ENCODE results near the gene GPR108. TPM values are rescaled to one million over a fixed set of nuclear protein-coding genes. Genes with fewer than 3 reads are reported as not detected.

Gene GPR108
- total and polyA plus RNA-seq, 10 donors, result 35.4 to 102 (median 61.9) TPM

DNA sequence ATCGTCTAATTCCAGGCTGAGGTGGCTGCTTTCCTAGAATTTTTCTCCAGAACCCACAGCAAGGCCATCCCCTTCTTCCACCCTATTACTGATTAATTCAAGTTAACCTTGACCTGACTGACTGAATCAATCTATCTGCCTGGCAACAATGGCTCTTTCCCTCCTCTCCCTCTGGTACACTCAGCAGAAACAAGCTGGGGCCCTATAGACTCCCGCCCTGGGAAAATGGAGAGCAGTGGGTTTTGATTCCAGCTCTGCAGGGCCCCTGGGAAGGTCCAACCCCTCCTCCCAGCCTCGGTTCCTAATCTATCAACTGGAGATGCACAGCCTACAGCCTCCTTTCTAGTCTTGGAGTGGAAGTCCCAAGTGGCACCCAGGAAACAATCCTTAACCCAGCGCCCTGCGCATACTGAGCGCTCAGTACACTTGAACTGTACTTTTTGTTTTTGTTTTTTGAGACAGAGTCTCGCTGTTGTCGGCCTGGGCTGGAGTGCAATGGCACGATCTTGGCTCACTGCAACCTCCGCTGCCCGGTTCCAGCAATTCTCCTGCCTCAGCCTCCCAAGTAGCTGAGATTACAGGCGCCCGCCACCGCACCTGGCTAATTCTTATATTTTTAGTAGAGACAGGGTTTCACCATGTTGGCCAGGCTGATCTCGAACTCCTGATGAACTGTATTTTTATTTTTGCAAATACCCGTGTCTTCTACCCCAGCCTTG, 11.7 kb downstream of the GPR108 start:
- WGBS, 5 donors, result 89 to 94% (median 91%) methylated on average over 16 of the region's 16 CpGs
- Histone ChIP-seq H3K27ac (no peak overlapping the region), H3K4me3 (no peak overlapping the region), H3K27me3 (replicated peaks in 1 of 7) (no peaks in the 10 kb centered on the region), H3K36me3 (peaks cover 0 to 13% (median 2%) of the 10 kb centered on the region in 6 donors), H3K4me1 (peaks cover 8 to 80% (median 55%) of the 10 kb centered on the region in 6 donors), H3K9me3 (no peaks in the 10 kb centered on the region)
- intact Hi-C loops (cut with DNase I; ENCODE audit: low total_unique reads), result loop anchor here (10.0 kb wide), 1 partner anchor 81 kb away; no protein-coding TSS in a partner anchor
- DNase-seq, result no peak
- TF ChIP-seq POLR2AphosphoS5 (IDR thresholded peaks at IDR 0.05), result no peak
- no peak for TF ChIP-seq POLR2A (IDR thresholded peaks at IDR 0.05)
- TF ChIP-seq, protein P1, sequence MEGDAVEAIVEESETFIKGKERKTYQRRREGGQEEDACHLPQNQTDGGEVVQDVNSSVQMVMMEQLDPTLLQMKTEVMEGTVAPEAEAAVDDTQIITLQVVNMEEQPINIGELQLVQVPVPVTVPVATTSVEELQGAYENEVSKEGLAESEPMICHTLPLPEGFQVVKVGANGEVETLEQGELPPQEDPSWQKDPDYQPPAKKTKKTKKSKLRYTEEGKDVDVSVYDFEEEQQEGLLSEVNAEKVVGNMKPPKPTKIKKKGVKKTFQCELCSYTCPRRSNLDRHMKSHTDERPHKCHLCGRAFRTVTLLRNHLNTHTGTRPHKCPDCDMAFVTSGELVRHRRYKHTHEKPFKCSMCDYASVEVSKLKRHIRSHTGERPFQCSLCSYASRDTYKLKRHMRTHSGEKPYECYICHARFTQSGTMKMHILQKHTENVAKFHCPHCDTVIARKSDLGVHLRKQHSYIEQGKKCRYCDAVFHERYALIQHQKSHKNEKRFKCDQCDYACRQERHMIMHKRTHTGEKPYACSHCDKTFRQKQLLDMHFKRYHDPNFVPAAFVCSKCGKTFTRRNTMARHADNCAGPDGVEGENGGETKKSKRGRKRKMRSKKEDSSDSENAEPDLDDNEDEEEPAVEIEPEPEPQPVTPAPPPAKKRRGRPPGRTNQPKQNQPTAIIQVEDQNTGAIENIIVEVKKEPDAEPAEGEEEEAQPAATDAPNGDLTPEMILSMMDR (IDR thresholded peaks at IDR 0.05 in 8 of 11, conservative IDR thresholded peaks at IDR 0.05 in 3 of 11), result no peak

DNA sequence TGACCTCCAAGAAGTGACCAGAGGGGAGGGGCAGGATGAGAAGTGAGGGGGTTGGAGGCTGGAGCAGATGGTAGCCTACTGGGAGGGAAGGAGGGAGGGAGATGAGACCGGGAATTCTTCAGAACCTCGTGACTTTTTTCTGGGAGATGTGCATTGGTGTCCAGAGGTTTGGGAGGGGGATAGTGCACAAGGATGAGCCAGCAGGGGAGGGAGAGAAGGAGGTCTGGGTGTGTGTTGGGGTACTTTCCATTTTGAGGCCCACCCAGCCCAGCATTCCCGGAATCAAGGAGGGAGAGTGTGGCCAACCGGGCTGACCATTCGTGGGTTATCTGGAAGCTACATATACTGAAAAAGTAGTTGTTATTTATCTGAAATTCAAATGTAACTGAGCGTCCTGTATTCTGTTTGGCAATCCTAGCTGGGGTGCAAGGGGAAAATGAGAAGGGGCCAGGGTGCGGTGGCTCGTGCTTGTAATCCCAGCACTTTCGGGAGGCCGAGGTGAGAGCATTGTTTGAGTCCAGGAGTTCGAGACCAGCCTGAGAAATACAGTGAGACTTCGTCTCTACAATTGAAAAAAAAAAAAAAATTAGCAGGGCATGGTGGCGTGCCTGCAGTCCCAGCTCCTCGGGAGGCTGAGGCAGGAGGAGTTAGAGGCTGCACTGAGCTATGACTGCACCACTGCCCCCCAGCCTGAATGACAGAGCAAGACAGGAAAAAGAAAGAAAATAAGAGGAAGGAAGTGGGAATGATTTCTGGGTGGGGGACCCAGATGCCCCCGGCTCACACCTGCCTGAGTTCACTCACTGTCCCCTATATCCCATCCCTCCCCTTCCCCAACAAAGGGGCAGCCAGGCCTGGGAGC, 12.5 kb downstream of the GPR108 start:
- no peaks in the 10 kb centered on the region for H3K9me3 ChIP-seq
- peaks cover 0 to 5% (median under 1%) of the 10 kb centered on the region in 6 donors for H3K36me3 ChIP-seq
- H3K4me1 ChIP-seq, result peaks cover 8 to 87% (median 57%) of the 10 kb centered on the region in 6 donors
- WGBS, 5 donors, result 76 to 83% (median 80%) methylated on average over 15 of the region's 15 CpGs
- DNase-seq, result no peak
- intact Hi-C loops (cut with DNase I; ENCODE audit: low total_unique reads), result loop anchor here (10.0 kb wide), 1 partner anchor 80 kb away; no protein-coding TSS in a partner anchor
- H3K27me3 ChIP-seq (replicated peaks in 1 of 7), result no peaks in the 10 kb centered on the region
- no peak overlapping the region for H3K27ac ChIP-seq
- TF ChIP-seq POLR2AphosphoS5 (IDR thresholded peaks at IDR 0.05) (no peak), POLR2A (IDR thresholded peaks at IDR 0.05) (no peak)
- TF ChIP-seq, protein P1 (IDR thresholded peaks at IDR 0.05 in 8 of 11, conservative IDR thresholded peaks at IDR 0.05 in 3 of 11), result no peak
- no peak overlapping the region for H3K4me3 ChIP-seq

DNA sequence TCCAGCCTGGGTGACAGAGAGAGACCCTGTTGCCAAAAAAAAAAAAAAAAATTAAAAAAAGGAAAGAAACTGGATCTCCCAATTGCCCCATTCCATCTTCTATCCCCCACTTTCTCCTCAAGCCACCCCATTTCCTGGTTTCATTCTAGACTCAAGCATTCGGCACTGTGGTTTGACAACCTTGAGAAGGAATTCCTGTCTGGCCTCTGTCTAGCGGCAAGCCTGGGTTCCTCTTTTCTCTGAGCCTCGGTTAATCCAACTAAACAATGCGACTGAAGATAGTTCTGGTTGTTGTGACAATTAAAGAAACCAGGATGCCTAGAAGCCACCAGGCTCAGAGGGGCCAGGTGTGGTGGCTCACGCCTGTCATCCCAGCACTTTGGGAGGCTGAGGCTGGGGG, 13.6 kb downstream of the GPR108 start:
- H3K27ac ChIP-seq, result peak overlapping the region in 3 of 8 donors; percentile 2 to 15 (median 4)

More for the DNA sequence above, 13.6 kb downstream of the GPR108 start:
- H3K9me3 ChIP-seq, result no peaks in the 10 kb centered on the region
- no peak for DNase-seq
- intact Hi-C loops (cut with DNase I; ENCODE audit: low total_unique reads), result loop anchor here (10.0 kb wide), 1 partner anchor 79 kb away; no protein-coding TSS in a partner anchor
- WGBS, 5 donors, result 21 to 38% (median 32%) methylated on average over 5 of the region's 5 CpGs
- H3K4me1 ChIP-seq, result peaks cover 6 to 77% (median 54%) of the 10 kb centered on the region in 6 donors
- no peaks in the 10 kb centered on the region for H3K36me3 ChIP-seq
- H3K4me3 ChIP-seq, result no peak overlapping the region
- TF ChIP-seq POLR2AphosphoS5 (IDR thresholded peaks at IDR 0.05) (no peak), POLR2A (IDR thresholded peaks at IDR 0.05) (no peak)
- TF ChIP-seq, protein P1 (IDR thresholded peaks at IDR 0.05 in 8 of 11, conservative IDR thresholded peaks at IDR 0.05 in 3 of 11), result no peak
- H3K27me3 ChIP-seq (replicated peaks in 1 of 7), result no peaks in the 10 kb centered on the region

Measured in spleen (tissue), 11 donors.